Choroid plexus epithelial cell (primary cell): ENCODE measurements around the gene GRM4.

Experiments
- DNase-seq: peaks from one replicate; pipeline ENCODE4 v3.0.0-alpha.2; 2010; ENCODE audit warnings: low read depth
- H3K4me3 ChIP-seq: 2 replicates; pipeline ENCODE4 v1.5.1; 2011; ENCODE audit warnings: low read depth, mild to moderate bottlenecking, control low read depth, low read length, moderate library complexity
- TF ChIP-seq, protein P1 (sequence below): conservative IDR thresholded peaks from 2 replicates; pipeline ENCODE4 v1.5.1; 2011; ENCODE audit warnings: low read depth, mild to moderate bottlenecking, control low read depth, inconsistent platforms, low read length, moderate library complexity

Gene GRM4

DNA sequence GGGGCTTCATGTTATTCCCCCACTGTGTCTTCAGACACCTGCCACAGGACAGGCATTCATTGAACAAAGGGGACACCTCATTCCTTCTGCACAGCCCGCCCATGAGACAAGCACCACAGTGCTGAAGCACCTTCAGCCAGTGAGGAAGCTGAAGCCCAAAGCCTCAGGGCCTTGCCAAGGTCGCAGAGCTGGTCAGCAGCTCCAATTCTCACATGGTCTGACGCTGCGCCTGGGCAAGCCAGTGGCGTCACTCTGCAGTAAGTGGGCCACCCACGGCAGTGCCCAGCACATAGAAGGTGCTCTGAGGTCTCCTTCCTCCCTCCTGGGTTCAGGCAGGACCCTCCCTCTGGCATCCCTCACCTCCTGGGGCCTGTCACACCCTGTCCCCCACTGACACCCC is 43.2 kb downstream of the GRM4 start:
- H3K4me3 ChIP-seq = no peak overlapping the region
- DNase-seq = no peak
- TF ChIP-seq, protein P1, sequence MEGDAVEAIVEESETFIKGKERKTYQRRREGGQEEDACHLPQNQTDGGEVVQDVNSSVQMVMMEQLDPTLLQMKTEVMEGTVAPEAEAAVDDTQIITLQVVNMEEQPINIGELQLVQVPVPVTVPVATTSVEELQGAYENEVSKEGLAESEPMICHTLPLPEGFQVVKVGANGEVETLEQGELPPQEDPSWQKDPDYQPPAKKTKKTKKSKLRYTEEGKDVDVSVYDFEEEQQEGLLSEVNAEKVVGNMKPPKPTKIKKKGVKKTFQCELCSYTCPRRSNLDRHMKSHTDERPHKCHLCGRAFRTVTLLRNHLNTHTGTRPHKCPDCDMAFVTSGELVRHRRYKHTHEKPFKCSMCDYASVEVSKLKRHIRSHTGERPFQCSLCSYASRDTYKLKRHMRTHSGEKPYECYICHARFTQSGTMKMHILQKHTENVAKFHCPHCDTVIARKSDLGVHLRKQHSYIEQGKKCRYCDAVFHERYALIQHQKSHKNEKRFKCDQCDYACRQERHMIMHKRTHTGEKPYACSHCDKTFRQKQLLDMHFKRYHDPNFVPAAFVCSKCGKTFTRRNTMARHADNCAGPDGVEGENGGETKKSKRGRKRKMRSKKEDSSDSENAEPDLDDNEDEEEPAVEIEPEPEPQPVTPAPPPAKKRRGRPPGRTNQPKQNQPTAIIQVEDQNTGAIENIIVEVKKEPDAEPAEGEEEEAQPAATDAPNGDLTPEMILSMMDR = no peak

DNA sequence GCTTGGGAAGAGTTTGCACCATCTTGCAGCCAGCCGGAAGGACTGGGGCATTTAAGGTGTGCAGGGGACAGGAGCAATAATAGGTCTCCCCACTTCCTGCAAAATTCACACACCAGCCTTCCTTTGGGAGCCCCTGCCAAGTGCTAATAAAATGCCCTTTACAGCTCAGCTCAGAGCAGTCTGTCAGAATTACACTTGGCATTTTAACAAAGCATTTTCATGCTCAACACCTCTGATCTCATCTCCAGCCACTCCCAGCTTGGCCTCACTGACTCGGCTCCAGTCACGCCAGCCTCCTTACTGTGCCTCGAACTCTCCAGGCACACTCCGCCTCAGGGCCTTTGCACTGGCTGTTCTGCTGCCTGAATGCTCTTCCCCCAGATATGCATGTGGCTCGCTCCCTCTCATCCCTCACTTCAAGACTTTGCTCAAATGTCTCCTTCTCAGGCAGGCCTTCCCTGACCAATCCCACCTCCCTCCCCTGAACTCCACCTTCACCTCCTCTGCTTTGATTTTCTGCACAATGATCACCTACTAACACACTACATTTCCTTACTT is 43.7 kb downstream of the GRM4 start:
- no peak for DNase-seq
- TF ChIP-seq, protein P1 = no peak
- no peak overlapping the region for H3K4me3 ChIP-seq

DNA sequence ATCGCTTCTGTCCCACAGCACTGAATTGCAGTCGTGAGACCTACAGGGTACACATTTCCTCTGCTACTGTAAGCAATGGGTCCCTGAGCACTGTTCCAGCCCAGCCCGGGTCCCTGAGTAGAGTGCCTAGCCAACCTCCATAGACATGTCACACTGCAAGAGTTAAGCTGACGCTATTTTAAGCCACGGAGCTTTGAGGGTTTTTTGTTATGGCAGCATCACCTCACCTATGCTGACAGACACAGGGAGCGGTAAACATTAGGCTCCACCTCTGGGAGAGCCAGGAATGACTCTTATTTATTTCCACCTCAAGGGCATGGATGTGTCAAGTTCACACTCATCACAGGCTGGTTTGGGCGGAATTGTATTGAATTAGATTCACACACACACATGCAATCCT is 45.1 kb downstream of the GRM4 start:
- DNase-seq = no peak
- H3K4me3 ChIP-seq = no peak overlapping the region
- TF ChIP-seq, protein P1 = no peak

DNA sequence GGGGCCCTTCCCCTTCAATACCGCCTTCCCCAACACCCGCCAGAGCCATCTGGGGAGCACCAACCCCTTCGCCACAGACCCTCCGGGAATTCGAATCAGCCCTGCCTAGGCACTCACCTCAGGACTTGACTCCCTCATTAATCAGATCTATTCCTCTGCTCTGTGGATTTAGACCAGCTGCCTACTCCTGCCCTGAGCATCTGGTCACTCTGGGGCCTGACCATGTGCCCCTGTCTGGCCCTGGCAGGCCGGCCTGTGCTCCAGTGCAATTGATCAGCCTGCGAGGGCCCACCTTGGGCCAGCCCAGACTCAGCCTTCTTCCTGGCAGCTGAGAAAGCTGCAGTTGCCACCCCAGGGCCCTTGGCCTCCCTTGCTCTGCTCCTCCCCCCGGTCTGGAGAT is 46.0 kb downstream of the GRM4 start:
- TF ChIP-seq, protein P1 = no peak
- DNase-seq = no peak
- H3K4me3 ChIP-seq = no peak overlapping the region

DNA sequence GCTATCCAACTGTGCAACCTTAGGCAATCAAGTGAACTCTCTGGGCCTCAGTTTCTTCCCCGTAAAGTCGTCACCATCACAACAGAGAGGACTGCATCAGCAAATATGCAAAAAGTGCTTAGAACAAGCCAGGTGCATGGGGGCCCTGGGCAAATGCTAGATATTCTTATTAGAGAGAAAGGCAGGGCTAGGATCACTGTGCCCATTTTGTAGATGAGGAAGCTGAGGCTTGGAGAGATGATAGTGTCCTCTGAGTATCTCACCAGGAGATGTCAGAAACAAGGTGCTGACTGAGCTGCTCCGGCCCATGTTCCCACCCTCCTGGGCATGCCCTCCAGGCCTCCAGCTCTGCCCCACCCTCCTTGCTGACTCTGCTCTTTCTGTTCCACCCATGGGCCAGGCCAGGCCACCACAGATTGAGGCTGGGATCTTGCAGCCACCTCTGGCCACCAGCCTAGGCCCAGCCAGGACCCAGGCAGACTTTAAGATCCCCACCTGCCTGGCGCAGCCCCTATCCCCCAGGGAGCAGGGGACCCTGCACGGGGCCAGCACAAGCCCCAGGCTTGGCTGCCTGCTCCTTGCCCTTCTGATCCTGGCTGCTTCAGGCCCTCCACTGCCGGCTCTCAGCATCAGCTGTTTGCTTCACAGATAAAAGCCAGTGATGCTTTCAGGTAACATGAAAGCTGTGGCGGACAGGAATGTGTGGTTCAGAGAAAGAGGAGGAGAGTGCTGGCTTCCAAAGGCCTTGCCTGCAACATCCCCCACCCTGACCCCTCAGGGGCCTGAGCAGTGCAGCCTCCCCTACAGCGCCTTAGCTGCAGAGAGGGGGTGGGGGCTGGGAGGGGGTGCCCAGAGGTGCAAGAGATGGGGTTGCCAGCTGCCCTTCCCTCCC is 47.6 kb downstream of the GRM4 start:
- no peak overlapping the region for H3K4me3 ChIP-seq
- DNase-seq = no peak
- TF ChIP-seq, protein P1 = no peak

DNA sequence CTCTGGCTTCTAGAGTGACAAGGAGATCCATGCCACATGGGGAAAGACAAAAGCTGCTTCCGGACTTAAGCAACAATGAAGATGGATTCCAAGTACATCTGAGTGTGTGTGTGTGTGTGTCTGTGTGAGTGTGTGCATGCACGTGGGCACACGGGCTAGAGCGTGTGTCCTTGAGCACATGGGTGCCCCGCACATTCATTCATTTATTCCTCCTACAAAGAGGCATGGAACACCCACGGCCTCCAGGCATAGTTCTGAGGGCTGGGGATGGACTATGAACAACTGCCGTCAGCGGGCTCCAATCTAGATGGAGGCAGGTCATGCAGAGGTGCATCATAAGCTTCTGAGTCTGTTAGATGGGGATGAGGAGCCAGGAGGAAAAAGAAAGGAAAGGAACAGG is 49.1 kb downstream of the GRM4 start:
- DNase-seq = no peak
- TF ChIP-seq, protein P1 = no peak

GRCh38 chr6:34096193-34096592 is 49.7 kb downstream of the GRM4 start:
- no peak overlapping the region for H3K4me3 ChIP-seq
- TF ChIP-seq, protein P1 = no peak
- no peak for DNase-seq

More for the DNA sequence above, 49.1 kb downstream of the GRM4 start:
- H3K4me3 ChIP-seq = no peak overlapping the region
